ENCODE results near the gene PRKG1.
"Not testable (repeated sequence)": the region's sequence is repeated elsewhere in the genome, so short reads cannot be mapped to it uniquely, and the experiment has no call there.

The PRKG1 gene

GRCh38 chr10:51321980-51322379 lies 247.7 kb downstream of the PRKG1 start:
- no peak for DNase-seq (ENCODE audit: low read depth in 2 of 2)

- DNase-seq (ENCODE audit: low read depth in 2 of 2), result no peak
Measured at GRCh38 chr10:51325649-51326048, 251.4 kb downstream of the PRKG1 start.

GRCh38 chr10:51326174-51326573 lies 251.9 kb downstream of the PRKG1 start:
- no peak for DNase-seq (ENCODE audit: low read depth in 2 of 2)

GRCh38 chr10:51327432-51327831 lies 253.1 kb downstream of the PRKG1 start:
- DNase-seq (ENCODE audit: low read depth in 2 of 2), result no peak

- no peak for DNase-seq (ENCODE audit: low read depth in 2 of 2)
Measured at GRCh38 chr10:51340366-51340765, 266.1 kb downstream of the PRKG1 start.

- DNase-seq (ENCODE audit: low read depth in 2 of 2), result no peak
Measured at GRCh38 chr10:51340845-51341610, 266.7 kb downstream of the PRKG1 start.

- not testable (repeated sequence) for DNase-seq (ENCODE audit: low read depth in 2 of 2)
Measured at GRCh38 chr10:51341745-51342144, 267.5 kb downstream of the PRKG1 start.

- no peak for DNase-seq (ENCODE audit: low read depth in 2 of 2)
Measured at GRCh38 chr10:51342381-51342780, 268.1 kb downstream of the PRKG1 start.

GRCh38 chr10:51343391-51343790 lies 269.1 kb downstream of the PRKG1 start:
- DNase-seq (ENCODE audit: low read depth in 2 of 2), result no peak

GRCh38 chr10:51344371-51344770 lies 270.1 kb downstream of the PRKG1 start:
- no peak for DNase-seq (ENCODE audit: low read depth in 2 of 2)

GRCh38 chr10:51348622-51349021 lies 274.3 kb downstream of the PRKG1 start:
- DNase-seq (ENCODE audit: low read depth in 2 of 2), result no peak

GRCh38 chr10:51357170-51357569 lies 282.9 kb downstream of the PRKG1 start:
- DNase-seq (ENCODE audit: low read depth in 2 of 2), result no peak

GRCh38 chr10:51358227-51358626 lies 283.9 kb downstream of the PRKG1 start:
- no peak for DNase-seq (ENCODE audit: low read depth in 2 of 2)

GRCh38 chr10:51363415-51363814 lies 289.1 kb downstream of the PRKG1 start:
- no peak for DNase-seq (ENCODE audit: low read depth in 2 of 2)

GRCh38 chr10:51364674-51365073 lies 290.4 kb downstream of the PRKG1 start:
- no peak for DNase-seq (ENCODE audit: low read depth in 2 of 2)

GRCh38 chr10:51366044-51366443 lies 291.8 kb downstream of the PRKG1 start:
- DNase-seq (ENCODE audit: low read depth in 2 of 2), result no peak

GRCh38 chr10:51367127-51367526 lies 292.8 kb downstream of the PRKG1 start:
- DNase-seq (ENCODE audit: low read depth in 2 of 2), result no peak

- DNase-seq (ENCODE audit: low read depth in 2 of 2), result no peak
Measured at GRCh38 chr10:51367694-51368093, 293.4 kb downstream of the PRKG1 start.

- DNase-seq (ENCODE audit: low read depth in 2 of 2), result no peak
Measured at GRCh38 chr10:51368943-51369342, 294.7 kb downstream of the PRKG1 start.

GRCh38 chr10:51369903-51370302 lies 295.6 kb downstream of the PRKG1 start:
- DNase-seq (ENCODE audit: low read depth in 2 of 2), result no peak

- DNase-seq (ENCODE audit: low read depth in 2 of 2), result no peak
Measured at GRCh38 chr10:51371743-51372142, 297.5 kb downstream of the PRKG1 start.

- no peak for DNase-seq (ENCODE audit: low read depth in 2 of 2)
Measured at GRCh38 chr10:51375790-51376189, 301.5 kb downstream of the PRKG1 start.

- no peak for DNase-seq (ENCODE audit: low read depth in 2 of 2)
Measured at GRCh38 chr10:51377070-51377931, 303.0 kb downstream of the PRKG1 start.

All from stimulated activated CD4-positive, alpha-beta T cell treated with anti-CD3 and anti-CD28 coated beads, Interleukin-15, amount 100 ng/mL, for 48 hours (primary cell).